K562 (cell line): ENCODE data around the gene ZSCAN32. TPM values are rescaled to one million over a fixed set of nuclear protein-coding genes. Genes with fewer than 3 reads are reported as not detected.
A peak's percentile ranks its signal among the peaks of the same experiment; 100 is the strongest.

Source experiments
- ATAC-seq: fragments of 200-7000 bp; cut with Tn5 transposase; 3 replicates; pipeline ENCODE4 v1.9.1; 2020; ENCODE audit warnings: moderate library complexity
- BruUV-seq: library from RNA; stranded (reverse); fragments of 400-500 nt; replicated peaks from 2 replicates; lab custom pipeline; 2021; lab: Mats Ljungman, UMichigan
- CTCF ChIA-PET: fragments of 300-600 bp; formaldehyde crosslinking; extraction: SDS; loops from one replicate; lab custom pipeline; 2021; ENCODE audit warnings: low intra/inter-chr PET ratio; lab: Yijun Ruan, JAX
- POLR2A ChIA-PET: fragments of 300-600, 350-650 bp; sonication (Branson Sonifier 250); formaldehyde crosslinking; extraction: SDS; loops from one replicate; lab custom pipeline; 2021; ENCODE audit warnings: antibody characterized with exemption, inconsistent platforms; lab: Yijun Ruan, JAX
- DNase-seq, 4 experiments: peaks; one replicate each; pipeline versions ENCODE4 v3.0.0 to v3.0.0-alpha.2; 2011 to 2018; ENCODE audit warnings: low spot score in 3 of 4, mixed read lengths in 3 of 4; ENCODE audit errors: extremely low read depth in 1 of 4
- FAIRE-seq: peaks from 2 replicates; lab custom pipeline; 2011; peaks lifted over from hg19 to GRCh38; lab: Jason Lieb, UNC
- H2AFZ ChIP-seq: 2 replicates; pipeline ENCODE4 v1.6.0; 2011; ENCODE audit warnings: low read depth, low read length, control low read depth, inconsistent platforms
- H3K27ac ChIP-seq: fragments of 200-600 bp; 3 replicates; pipeline ENCODE4 v1.8.0; 2011; ENCODE audit warnings: low read depth, mild to moderate bottlenecking, control low read depth, inconsistent platforms, low read length, moderate library complexity, mixed read lengths; ENCODE audit errors: extremely low read depth
- H3K27me3 ChIP-seq, 2 experiments: fragments of 300-600 bp in 1 of 2; 2 replicates in 1 of 2; 3 replicates in 1 of 2; pipeline versions ENCODE4 v1.6.0 to v1.8.0; 2011; ENCODE audit warnings: inconsistent platforms in 2 of 2, low read length in 2 of 2, mild to moderate bottlenecking in 1 of 2, mixed read lengths in 1 of 2, moderate library complexity in 1 of 2; ENCODE audit not compliant: control insufficient read depth in 2 of 2, insufficient read depth in 2 of 2
- H3K36me3 ChIP-seq: fragments of 300-600 bp; 3 replicates; pipeline ENCODE4 v1.8.0; 2011; ENCODE audit warnings: mild to moderate bottlenecking, low read length, inconsistent platforms; ENCODE audit not compliant: control insufficient read depth, insufficient read depth
- H3K4me1 ChIP-seq, 2 experiments: fragments of 200-600 bp in 1 of 2; replicated peaks in 1 of 2; 2 replicates in 1 of 2; 3 replicates in 1 of 2; pipeline versions ENCODE4 v1.5.1 to v1.8.0; 2011; ENCODE audit warnings: inconsistent platforms in 2 of 2, low read length in 2 of 2, mild to moderate bottlenecking in 1 of 2, mixed read lengths in 1 of 2, moderate library complexity in 1 of 2; ENCODE audit not compliant: control insufficient read depth in 2 of 2, insufficient read depth in 2 of 2
- H3K4me2 ChIP-seq: 2 replicates; pipeline ENCODE4 v1.6.1; 2011; ENCODE audit warnings: low read length, control low read depth, inconsistent platforms, mixed read lengths; ENCODE audit not compliant: insufficient read depth
- H3K4me3 ChIP-seq: fragments of 200-600 bp; sonication (generic), shearing (Covaris generic); 2 replicates; pipeline ENCODE4 v1.5.1; 2016; ENCODE audit warnings: control low read depth, inconsistent platforms
- H3K79me2 ChIP-seq: fragments of 200-600 bp; 3 replicates; pipeline ENCODE4 v1.8.0; 2011; ENCODE audit warnings: low read length, inconsistent platforms; ENCODE audit not compliant: control insufficient read depth, insufficient read depth
- H3K9ac ChIP-seq, 2 experiments: 2 replicates each; pipeline versions ENCODE4 v1.6.0 to v1.6.1; 2011; ENCODE audit warnings: low read depth in 2 of 2, low read length in 2 of 2, control low read depth in 1 of 2, inconsistent platforms in 1 of 2, mild to moderate bottlenecking in 1 of 2, mixed read lengths in 1 of 2; ENCODE audit not compliant: insufficient read depth in 1 of 2
- H3K9me1 ChIP-seq: one replicate; pipeline ENCODE4 v1.6.0; 2011; ENCODE audit warnings: inconsistent platforms, mild to moderate bottlenecking, low read length, moderate library complexity; ENCODE audit not compliant: control insufficient read depth, insufficient read depth
- H3K9me3 ChIP-seq: replicated peaks from 2 replicates; pipeline ENCODE4 v1.5.1; 2011; ENCODE audit warnings: low read depth, low read length, inconsistent platforms; ENCODE audit not compliant: control insufficient read depth, insufficient read depth
- H4K20me1 ChIP-seq: replicated peaks from 2 replicates; pipeline ENCODE4 v1.6.1; 2011; ENCODE audit warnings: low read length, inconsistent platforms, mixed read lengths; ENCODE audit not compliant: control insufficient read depth, insufficient read depth
- ASH1L ChIP-seq: fragments of 450-650 bp; IDR thresholded peaks from 2 replicates; pipeline ENCODE4 v1.6.1; 2018; ENCODE audit warnings: borderline replicate concordance, mild to moderate bottlenecking, low read depth; ENCODE audit not compliant: partially characterized antibody
- BRD9 ChIP-seq: fragments of 450-650 bp; IDR thresholded peaks from 2 replicates; pipeline ENCODE4 v1.6.1; 2018; ENCODE audit warnings: low read depth; ENCODE audit not compliant: partially characterized antibody
- DNMT1 ChIP-seq: fragments of 450-650 bp; IDR thresholded peaks from 2 replicates; pipeline ENCODE4 v1.6.1; 2016; ENCODE audit warnings: antibody characterized with exemption, mild to moderate bottlenecking
- KLF10 ChIP-seq: fragments of 250-450 bp; sonication (Bioruptor Pico); IDR thresholded peaks from 2 replicates; pipeline ENCODE4 v1.6.1; 2021; ENCODE audit warnings: matching md5 sums
- MYC ChIP-seq, 2 experiments: fragments of 250-450 bp in 1 of 2; sonication (Bioruptor Pico) in 1 of 2; IDR thresholded peaks; 2 replicates each; pipeline versions ENCODE4 v1.5.1 to v1.6.1; 2012 to 2021; ENCODE audit warnings: low read depth in 2 of 2, borderline replicate concordance in 1 of 2, improper control_type of control experiment in 1 of 2, low read length in 1 of 2, mild to moderate bottlenecking in 1 of 2, moderate library complexity in 1 of 2
- SMARCA5 ChIP-seq: fragments of 450-650 bp; IDR thresholded peaks from 2 replicates; pipeline ENCODE4 v1.6.1; 2016
- TRIM25 ChIP-seq: fragments of 450-650 bp; IDR thresholded peaks from 2 replicates; pipeline ENCODE4 v1.7.0; 2016; ENCODE audit warnings: borderline replicate concordance
- USF1 ChIP-seq: sonication (generic); formaldehyde crosslinking; IDR thresholded peaks from 2 replicates; pipeline ENCODE4 v1.9.0; 2022; ENCODE audit warnings: mild to moderate bottlenecking, missing genetic modification reagents
- ZNF561 ChIP-seq: fragments of 450-650 bp; formaldehyde crosslinking; conservative IDR thresholded peaks from 2 replicates; pipeline ENCODE4 v1.4.0; 2020; ENCODE audit warnings: mild to moderate bottlenecking, moderate library complexity
- WGBS: fragments of 100-300 bp; shearing (Covaris generic); methylation state at CpG from one replicate; pipeline ENCODE4 v1.1.6; 2016; ENCODE audit warnings: low coverage, mixed read lengths; ENCODE audit not compliant: insufficient coverage; ENCODE audit errors: missing lambda C conversion rate; 5-methylcytosine and 5-hydroxymethylcytosine counted together
- in situ Hi-C: fragments of 300-500 bp; cut with MboI; formaldehyde crosslinking; loops from 4 replicates; pipeline ENCODE4 v1.15.0; 2018; ENCODE audit warnings: inconsistent platforms, mixed read lengths
- intact Hi-C: fragments of 100-400 bp; cut with micrococcal nuclease; formaldehyde crosslinking; loops from 2 replicates; pipeline ENCODE4 v1.14.2; 2022
- polyA plus RNA-seq, 8 experiments: library from polyadenylated mRNA; depleted of rRNA in 4 of 8; stranded (reverse) in 5 of 8; unstranded in 3 of 8; fragments of >200 nt; fragmentation: Nextera tagmentation in 2 of 8; fragmentation: Illumina TruSeq in 1 of 8; extraction: Ambion mirVana in 2 of 8; extraction: Trizol in 1 of 8; gene quantifications; 2 replicates each; pipeline versions ENCODE4 v1.2.1 to v1.2.3, GENCODE V29; 2011 to 2014; ENCODE audit warnings: inconsistent platforms in 1 of 8, missing spikeins in 1 of 8
- total RNA-seq, 7 experiments: library from RNA; depleted of rRNA in 6 of 7; stranded (reverse); fragments of >200 nt in 6 of 7; fragmentation: Illumina TruSeq in 2 of 7; extraction: Trizol in 2 of 7; gene quantifications; 2 replicates each; pipeline versions ENCODE4 v1.2.1 to v1.2.3, GENCODE V29; 2011 to 2021; ENCODE audit warnings: low replicate concordance in 1 of 7
- TF ChIP-seq, protein P1 (sequence below): fragments of 250-450 bp; sonication (Bioruptor Pico); IDR thresholded peaks from 2 replicates; pipeline ENCODE4 v1.4.0; 2020; ENCODE audit warnings: borderline replicate concordance
- TF ChIP-seq, protein P2 (sequence below), 2 experiments: IDR thresholded peaks; 2 replicates each; pipeline ENCODE4 v1.6.1; 2011; ENCODE audit warnings: borderline replicate concordance in 1 of 2, control low read depth in 1 of 2, low read depth in 1 of 2, low read length in 1 of 2, mild to moderate bottlenecking in 1 of 2, mixed read lengths in 1 of 2, moderate library complexity in 1 of 2; ENCODE audit not compliant: insufficient read depth in 1 of 2, insufficient read length in 1 of 2, poor library complexity in 1 of 2, severe bottlenecking in 1 of 2; ENCODE audit errors: extremely low read depth in 1 of 2
- TF ChIP-seq, protein P3 (sequence below): fragments of 450-650 bp; formaldehyde crosslinking; IDR thresholded peaks from 2 replicates; pipeline ENCODE4 v1.4.0; 2022; ENCODE audit warnings: missing genetic modification characterization

The ZSCAN32 gene
- total and polyA plus RNA-seq, 9 of the 15 experiments (the other 6 are each of a cell fraction or from before 2014, with no cell fraction given): 16.0 to 29.4 (median 19.2) TPM

- no peaks in the 10 kb centered on the region; the same call in 1 of the 2 replicates for H3K9me3 ChIP-seq
- FAIRE-seq (peak; percentile 85), DNase-seq (peak; percentile 66 to 81 (median 72)), ATAC-seq (peak; percentile 97)
- BruUV-seq: no TSS peak
- peak within 1 kb of the TSS; percentile 63 for H2AFZ ChIP-seq
- H3K27me3 ChIP-seq: peaks cover 0 to 4% of the 10 kb centered on the region in 2 experiments; a peak in 1 of 5 replicates
- H3K27ac ChIP-seq: peak within 1 kb of the TSS; percentile 41; the same call in 2 of the 3 replicates
- no peaks in the 10 kb centered on the region for H3K79me2 ChIP-seq
- peak within 1 kb of the TSS; percentile 19 to 45; a peak in 2 of 4 replicates for H3K9ac ChIP-seq
- H3K4me1 ChIP-seq: no peaks in the 10 kb centered on the region; a peak in 2 of 5 replicates
- CTCF ChIA-PET: no interaction called here
- no peaks in the 10 kb centered on the region for H3K36me3 ChIP-seq
- H3K9me1 ChIP-seq: no peaks in the 10 kb centered on the region
- H4K20me1 ChIP-seq: no peaks in the 10 kb centered on the region
- POLR2A ChIA-PET: interaction anchor here (0.5 to 1.0 kb wide), 2 partner anchors 10 to 1232 kb away, joined by 3 to 4 read pairs; no protein-coding TSS in a partner anchor
- 46% methylated on average over 59 of the region's 61 CpGs for WGBS
- intact Hi-C loops: no loop called here
- peak within 1 kb of the TSS; percentile 41 for H3K4me3 ChIP-seq
- H3K4me2 ChIP-seq: peak within 1 kb of the TSS; percentile 74
- in situ Hi-C loops: no loop called here
- no peak for TF ChIP-seq ZNF561 (CRISPR knock-in tag)
- TF ChIP-seq TRIM25: no peak
- TF ChIP-seq, protein P1, sequence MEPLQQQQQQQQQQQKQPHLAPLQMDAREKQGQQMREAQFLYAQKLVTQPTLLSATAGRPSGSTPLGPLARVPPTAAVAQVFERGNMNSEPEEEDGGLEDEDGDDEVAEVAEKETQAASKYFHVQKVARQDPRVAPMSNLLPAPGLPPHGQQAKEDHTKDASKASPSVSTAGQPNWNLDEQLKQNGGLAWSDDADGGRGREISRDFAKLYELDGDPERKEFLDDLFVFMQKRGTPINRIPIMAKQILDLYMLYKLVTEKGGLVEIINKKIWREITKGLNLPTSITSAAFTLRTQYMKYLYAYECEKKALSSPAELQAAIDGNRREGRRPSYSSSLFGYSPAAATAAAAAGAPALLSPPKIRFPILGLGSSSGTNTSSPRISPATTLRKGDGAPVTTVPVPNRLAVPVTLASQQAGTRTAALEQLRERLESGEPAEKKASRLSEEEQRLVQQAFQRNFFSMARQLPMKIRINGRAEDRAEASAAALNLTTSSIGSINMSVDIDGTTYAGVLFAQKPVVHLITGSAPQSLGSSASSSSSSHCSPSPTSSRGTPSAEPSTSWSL (CRISPR knock-in tag): no peak
- no peak for TF ChIP-seq DNMT1
- TF ChIP-seq MYC (IDR thresholded peaks at IDR 0.05; ENCODE audit: low read depth, low read length): no peak
- TF ChIP-seq MYC (CRISPR knock-in tag; IDR thresholded peaks at IDR 0.05; ENCODE audit: borderline replicate concordance, low read depth): no peak
- no peak for TF ChIP-seq BRD9
- TF ChIP-seq, protein P2, sequence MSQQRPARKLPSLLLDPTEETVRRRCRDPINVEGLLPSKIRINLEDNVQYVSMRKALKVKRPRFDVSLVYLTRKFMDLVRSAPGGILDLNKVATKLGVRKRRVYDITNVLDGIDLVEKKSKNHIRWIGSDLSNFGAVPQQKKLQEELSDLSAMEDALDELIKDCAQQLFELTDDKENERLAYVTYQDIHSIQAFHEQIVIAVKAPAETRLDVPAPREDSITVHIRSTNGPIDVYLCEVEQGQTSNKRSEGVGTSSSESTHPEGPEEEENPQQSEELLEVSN (IDR thresholded peaks at IDR 0.05; ENCODE audit: borderline replicate concordance in 1 of 2, extremely low read depth in 1 of 2, insufficient read depth in 1 of 2, insufficient read length in 1 of 2, low read depth in 1 of 2, low read length in 1 of 2, poor library complexity in 1 of 2, severe bottlenecking in 1 of 2): peak in 1 of 2 experiments; percentile 53
- TF ChIP-seq USF1 (CRISPR knock-in tag): 0 out of 2 replicates have a peak, but pooled peaks have one; percentile 5
- TF ChIP-seq ASH1L: peak; percentile 56
- no peak for TF ChIP-seq SMARCA5
- TF ChIP-seq, protein P3, sequence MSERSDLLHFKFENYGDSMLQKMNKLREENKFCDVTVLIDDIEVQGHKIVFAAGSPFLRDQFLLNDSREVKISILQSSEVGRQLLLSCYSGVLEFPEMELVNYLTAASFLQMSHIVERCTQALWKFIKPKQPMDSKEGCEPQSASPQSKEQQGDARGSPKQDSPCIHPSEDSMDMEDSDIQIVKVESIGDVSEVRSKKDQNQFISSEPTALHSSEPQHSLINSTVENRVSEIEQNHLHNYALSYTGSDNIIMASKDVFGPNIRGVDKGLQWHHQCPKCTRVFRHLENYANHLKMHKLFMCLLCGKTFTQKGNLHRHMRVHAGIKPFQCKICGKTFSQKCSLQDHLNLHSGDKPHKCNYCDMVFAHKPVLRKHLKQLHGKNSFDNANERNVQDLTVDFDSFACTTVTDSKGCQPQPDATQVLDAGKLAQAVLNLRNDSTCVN: no peak
- no peak for TF ChIP-seq KLF10 (CRISPR knock-in tag)
Observed at GRCh38 chr16:3443108-3444031, 42.6 kb upstream of the ZSCAN32 start, which contains the start of the genes NAA60 and ZNF597. Gene NAA60, plus strand, starts transcription at chr16:3443680. Its CDS starts 32,548 bp downstream, at chr16:3476228. Gene ZNF597, minus strand, starts transcription at chr16:3443504. Its CDS starts 351 bp downstream, at chr16:3443153.
